ENCODE measurements around the gene ZCRB1.

Gene ZCRB1

GRCh38 chr12:42288544-42288943, 37.4 kb downstream of the ZCRB1 start:
- Histone ChIP-seq H3K36me3 (ENCODE audit: insufficient read depth, insufficient read length, low read length) (no peaks in the 10 kb centered on the region), H3K27me3 (ENCODE audit: insufficient read depth, insufficient read length) (no peaks in the 10 kb centered on the region), H3K4me1 (ENCODE audit: insufficient read depth, insufficient read length) (no peaks in the 10 kb centered on the region), H3K9me3 (ENCODE audit: insufficient read depth, low read length) (no peaks in the 10 kb centered on the region), H3K4me3 (ENCODE audit: insufficient read length, low read depth) (no peak overlapping the region), H3K9ac (ENCODE audit: insufficient read length, low read depth) (no peak overlapping the region)
- no peak for TF ChIP-seq YY1 (IDR thresholded peaks at IDR 0.05; ENCODE audit: insufficient read depth, insufficient read length)
- no peak for TF ChIP-seq ZNF274 (IDR thresholded peaks at IDR 0.05; ENCODE audit: low read depth, low read length)
- no peak for TF ChIP-seq SUZ12 (IDR thresholded peaks at IDR 0.05; ENCODE audit: extremely low read depth, insufficient read depth, insufficient read length)
- no peak for DNase-seq (ENCODE audit: low read depth, low spot score)

GRCh38 chr12:42286741-42287140, 39.2 kb downstream of the ZCRB1 start:
- no peak for DNase-seq (ENCODE audit: low read depth, low spot score)
- no peak for TF ChIP-seq SUZ12 (IDR thresholded peaks at IDR 0.05; ENCODE audit: extremely low read depth, insufficient read depth, insufficient read length)
- no peak for TF ChIP-seq ZNF274 (IDR thresholded peaks at IDR 0.05; ENCODE audit: low read depth, low read length)
- TF ChIP-seq YY1 (IDR thresholded peaks at IDR 0.05; ENCODE audit: insufficient read depth, insufficient read length), result no peak
- Histone ChIP-seq H3K9me3 (ENCODE audit: insufficient read depth, low read length) (no peaks in the 10 kb centered on the region), H3K36me3 (ENCODE audit: insufficient read depth, insufficient read length, low read length) (no peaks in the 10 kb centered on the region), H3K4me3 (ENCODE audit: insufficient read length, low read depth) (no peak overlapping the region), H3K4me1 (ENCODE audit: insufficient read depth, insufficient read length) (no peaks in the 10 kb centered on the region), H3K27me3 (ENCODE audit: insufficient read depth, insufficient read length) (no peaks in the 10 kb centered on the region), H3K9ac (ENCODE audit: insufficient read length, low read depth) (no peak overlapping the region)

- no peak for TF ChIP-seq YY1 (IDR thresholded peaks at IDR 0.05; ENCODE audit: insufficient read depth, insufficient read length)
- Histone ChIP-seq H3K36me3 (ENCODE audit: insufficient read depth, insufficient read length, low read length) (no peaks in the 10 kb centered on the region), H3K9me3 (ENCODE audit: insufficient read depth, low read length) (no peaks in the 10 kb centered on the region), H3K4me1 (ENCODE audit: insufficient read depth, insufficient read length) (no peaks in the 10 kb centered on the region), H3K9ac (ENCODE audit: insufficient read length, low read depth) (no peak overlapping the region), H3K4me3 (ENCODE audit: insufficient read length, low read depth) (no peak overlapping the region), H3K27me3 (ENCODE audit: insufficient read depth, insufficient read length) (no peaks in the 10 kb centered on the region)
- DNase-seq (ENCODE audit: low read depth, low spot score), result no peak
Observed at GRCh38 chr12:42285431-42285830, 40.5 kb downstream of the ZCRB1 start.

GRCh38 chr12:42284876-42285275, 41.0 kb downstream of the ZCRB1 start:
- Histone ChIP-seq H3K4me3 (ENCODE audit: insufficient read length, low read depth) (no peak overlapping the region), H3K4me1 (ENCODE audit: insufficient read depth, insufficient read length) (no peaks in the 10 kb centered on the region), H3K36me3 (ENCODE audit: insufficient read depth, insufficient read length, low read length) (no peaks in the 10 kb centered on the region), H3K9me3 (ENCODE audit: insufficient read depth, low read length) (no peaks in the 10 kb centered on the region), H3K9ac (ENCODE audit: insufficient read length, low read depth) (no peak overlapping the region), H3K27me3 (ENCODE audit: insufficient read depth, insufficient read length) (no peaks in the 10 kb centered on the region)
- TF ChIP-seq ZNF274 (IDR thresholded peaks at IDR 0.05; ENCODE audit: low read depth, low read length) (no peak), YY1 (IDR thresholded peaks at IDR 0.05; ENCODE audit: insufficient read depth, insufficient read length) (no peak), SUZ12 (IDR thresholded peaks at IDR 0.05; ENCODE audit: extremely low read depth, insufficient read depth, insufficient read length) (no peak)
- no peak for DNase-seq (ENCODE audit: low read depth, low spot score)

GRCh38 chr12:42284157-42284556, 41.7 kb downstream of the ZCRB1 start:
- no peaks in the 10 kb centered on the region for H3K9me3 ChIP-seq (ENCODE audit: insufficient read depth, low read length)
- no peaks in the 10 kb centered on the region for H3K27me3 ChIP-seq (ENCODE audit: insufficient read depth, insufficient read length)
- H3K9ac ChIP-seq (ENCODE audit: insufficient read length, low read depth), result no peak overlapping the region
- H3K4me1 ChIP-seq (ENCODE audit: insufficient read depth, insufficient read length), result no peaks in the 10 kb centered on the region
- H3K4me3 ChIP-seq (ENCODE audit: insufficient read length, low read depth), result no peak overlapping the region
- no peak for DNase-seq (ENCODE audit: low read depth, low spot score)
- no peak for TF ChIP-seq YY1 (IDR thresholded peaks at IDR 0.05; ENCODE audit: insufficient read depth, insufficient read length)
- TF ChIP-seq ZNF274 (IDR thresholded peaks at IDR 0.05; ENCODE audit: low read depth, low read length), result no peak
- no peak for TF ChIP-seq SUZ12 (IDR thresholded peaks at IDR 0.05; ENCODE audit: extremely low read depth, insufficient read depth, insufficient read length)
- H3K36me3 ChIP-seq (ENCODE audit: insufficient read depth, insufficient read length, low read length), result no peaks in the 10 kb centered on the region

- Histone ChIP-seq H3K4me1 (ENCODE audit: insufficient read depth, insufficient read length) (no peaks in the 10 kb centered on the region), H3K27me3 (ENCODE audit: insufficient read depth, insufficient read length) (no peaks in the 10 kb centered on the region), H3K36me3 (ENCODE audit: insufficient read depth, insufficient read length, low read length) (no peaks in the 10 kb centered on the region), H3K9ac (ENCODE audit: insufficient read length, low read depth) (no peak overlapping the region), H3K4me3 (ENCODE audit: insufficient read length, low read depth) (no peak overlapping the region), H3K9me3 (ENCODE audit: insufficient read depth, low read length) (no peaks in the 10 kb centered on the region)
- no peak for DNase-seq (ENCODE audit: low read depth, low spot score)
- TF ChIP-seq SUZ12 (IDR thresholded peaks at IDR 0.05; ENCODE audit: extremely low read depth, insufficient read depth, insufficient read length) (no peak), YY1 (IDR thresholded peaks at IDR 0.05; ENCODE audit: insufficient read depth, insufficient read length) (no peak), ZNF274 (IDR thresholded peaks at IDR 0.05; ENCODE audit: low read depth, low read length) (no peak)
Observed at GRCh38 chr12:42283739-42284138, 42.2 kb downstream of the ZCRB1 start.

GRCh38 chr12:42282294-42282693, 43.6 kb downstream of the ZCRB1 start:
- no peaks in the 10 kb centered on the region for H3K4me1 ChIP-seq (ENCODE audit: insufficient read depth, insufficient read length)
- DNase-seq (ENCODE audit: low read depth, low spot score), result no peak
- no peak overlapping the region for H3K9ac ChIP-seq (ENCODE audit: insufficient read length, low read depth)
- H3K27me3 ChIP-seq (ENCODE audit: insufficient read depth, insufficient read length), result no peaks in the 10 kb centered on the region
- no peaks in the 10 kb centered on the region for H3K36me3 ChIP-seq (ENCODE audit: insufficient read depth, insufficient read length, low read length)
- H3K9me3 ChIP-seq (ENCODE audit: insufficient read depth, low read length), result no peaks in the 10 kb centered on the region
- H3K4me3 ChIP-seq (ENCODE audit: insufficient read length, low read depth), result no peak overlapping the region
- TF ChIP-seq ZNF274 (IDR thresholded peaks at IDR 0.05; ENCODE audit: low read depth, low read length) (no peak), YY1 (IDR thresholded peaks at IDR 0.05; ENCODE audit: insufficient read depth, insufficient read length) (no peak), SUZ12 (IDR thresholded peaks at IDR 0.05; ENCODE audit: extremely low read depth, insufficient read depth, insufficient read length) (no peak)

GRCh38 chr12:42281844-42282243, 44.0 kb downstream of the ZCRB1 start:
- H3K4me1 ChIP-seq (ENCODE audit: insufficient read depth, insufficient read length), result no peaks in the 10 kb centered on the region
- no peaks in the 10 kb centered on the region for H3K9me3 ChIP-seq (ENCODE audit: insufficient read depth, low read length)
- H3K9ac ChIP-seq (ENCODE audit: insufficient read length, low read depth), result no peak overlapping the region
- no peak overlapping the region for H3K4me3 ChIP-seq (ENCODE audit: insufficient read length, low read depth)
- TF ChIP-seq ZNF274 (IDR thresholded peaks at IDR 0.05; ENCODE audit: low read depth, low read length), result no peak
- no peak for TF ChIP-seq YY1 (IDR thresholded peaks at IDR 0.05; ENCODE audit: insufficient read depth, insufficient read length)
- TF ChIP-seq SUZ12 (IDR thresholded peaks at IDR 0.05; ENCODE audit: extremely low read depth, insufficient read depth, insufficient read length), result no peak
- H3K27me3 ChIP-seq (ENCODE audit: insufficient read depth, insufficient read length), result no peaks in the 10 kb centered on the region
- no peaks in the 10 kb centered on the region for H3K36me3 ChIP-seq (ENCODE audit: insufficient read depth, insufficient read length, low read length)
- no peak for DNase-seq (ENCODE audit: low read depth, low spot score)

Data from NT2/D1 (cell line).